Muscle of leg (tissue), 11 donors: Measurements from ENCODE around the gene BTBD2. TPM values are rescaled to one million over a fixed set of nuclear protein-coding genes. Genes with fewer than 3 reads are reported as not detected.
A peak's percentile ranks its signal among the peaks of the same experiment; 100 is the strongest.

Experiments
- DNase-seq: peaks from one replicate; pipeline ENCODE4 v3.0.0; 2013
- H3K27ac ChIP-seq: one replicate; pipeline ENCODE4 v1.5.1; 2013; ENCODE audit warnings: mild to moderate bottlenecking, low read length, control low read depth
- H3K27me3 ChIP-seq: one replicate; pipeline ENCODE4 v1.6.1; 2013; ENCODE audit warnings: low read length; ENCODE audit not compliant: control insufficient read depth, insufficient read depth
- H3K36me3 ChIP-seq: one replicate; pipeline ENCODE4 v1.6.1; 2013; ENCODE audit warnings: low read length; ENCODE audit not compliant: control insufficient read depth, insufficient read depth
- H3K4me1 ChIP-seq: one replicate; pipeline ENCODE4 v1.6.1; 2013; ENCODE audit warnings: low read length; ENCODE audit not compliant: control insufficient read depth, insufficient read depth
- H3K4me3 ChIP-seq: one replicate; pipeline ENCODE4 v1.5.1; 2013; ENCODE audit warnings: low read length, control low read depth
- H3K9me3 ChIP-seq: replicated peaks from 2 replicates; pipeline ENCODE4 v1.6.1; 2013; ENCODE audit warnings: low read depth, low read length; ENCODE audit not compliant: control insufficient read depth
- WGBS: methylation state at CpG from one replicate; pipeline ENCODE4 v1.1.5; 2013; ENCODE audit warnings: missing lambda C conversion rate; ENCODE audit not compliant: insufficient coverage; 5-methylcytosine and 5-hydroxymethylcytosine counted together
- polyA plus RNA-seq, 8 donors: library from polyadenylated mRNA; unstranded; fragments of 120-200 nt; gene quantifications; one replicate each; pipeline versions ENCODE4 v1.2.1 to v1.2.3, GENCODE V29; 2013; ENCODE audit warnings: inconsistent platforms in 1 of 8, low replicate concordance in 1 of 8; ENCODE audit not compliant: insufficient read length in 8 of 8, insufficient read depth in 1 of 8
- total RNA-seq: library from RNA; stranded (reverse); fragments of 120-200 nt; gene quantifications from one replicate; pipeline ENCODE4 v1.2.4, GENCODE V29; 2013

Gene BTBD2
- total and polyA plus RNA-seq, 9 donors, result 28.6 to 87.5 (median 74.0) TPM

- Histone ChIP-seq H3K27ac (peak within 1 kb of the TSS; percentile 100), H3K4me1 (peaks cover 44% of the 10 kb centered on the region), H3K27me3 (no peaks in the 10 kb centered on the region), H3K9me3 (no peaks in the 10 kb centered on the region), H3K36me3 (no peaks in the 10 kb centered on the region), H3K4me3 (peak within 1 kb of the TSS; percentile 80)
- DNase-seq, result no peak
- under 1% methylated on average over 76 of the region's 97 CpGs for whole genome bisulfite sequencing
These were observed 74.1 kb downstream of the BTBD2 start, which contains the start of gene CSNK1G2 for GRCh38 chr19:1941146-1942077. CSNK1G2 (plus strand) TSS chr19:1941172; CDS start chr19:1969773, 28,601 bp downstream.

GRCh38 chr19:1938071-1938470 lies 77.4 kb downstream of the BTBD2 start:
- H3K27me3 ChIP-seq, result no peaks in the 10 kb centered on the region
- peaks cover 35% of the 10 kb centered on the region for H3K4me1 ChIP-seq
- WGBS, result 90% methylated on average over 2 of the region's 7 CpGs
- no peaks in the 10 kb centered on the region for H3K9me3 ChIP-seq
- no peak for DNase-seq
- no peaks in the 10 kb centered on the region for H3K36me3 ChIP-seq
- H3K27ac ChIP-seq, result no peak overlapping the region
- H3K4me3 ChIP-seq, result no peak overlapping the region

- 84% methylated on average over 21 of the region's 24 CpGs for WGBS
- H3K9me3 ChIP-seq, result no peaks in the 10 kb centered on the region
- no peak for DNase-seq
- no peak overlapping the region for H3K4me3 ChIP-seq
- H3K27ac ChIP-seq, result peak overlapping the region; percentile 85
- peaks cover 25% of the 10 kb centered on the region for H3K4me1 ChIP-seq
- no peaks in the 10 kb centered on the region for H3K27me3 ChIP-seq
- H3K36me3 ChIP-seq, result no peaks in the 10 kb centered on the region
These were observed 78.5 kb downstream of the BTBD2 start for GRCh38 chr19:1936916-1937610.

- Histone ChIP-seq H3K36me3 (no peaks in the 10 kb centered on the region), H3K9me3 (no peaks in the 10 kb centered on the region), H3K27me3 (no peaks in the 10 kb centered on the region), H3K4me3 (no peak overlapping the region), H3K27ac (peak overlapping the region; percentile 85), H3K4me1 (peaks cover 24% of the 10 kb centered on the region)
- DNase-seq, result no peak
- WGBS, result 87% methylated on average over 3 of the region's 3 CpGs
These were observed 79.1 kb downstream of the BTBD2 start for GRCh38 chr19:1936430-1936829.

- Histone ChIP-seq H3K9me3 (no peaks in the 10 kb centered on the region), H3K4me3 (no peak overlapping the region), H3K36me3 (no peaks in the 10 kb centered on the region), H3K4me1 (peaks cover 24% of the 10 kb centered on the region), H3K27ac (peak overlapping the region; percentile 85), H3K27me3 (no peaks in the 10 kb centered on the region)
- peak; percentile 73 for DNase-seq
- 50% methylated on average over 8 of the region's 11 CpGs for WGBS
These were observed 79.9 kb downstream of the BTBD2 start for GRCh38 chr19:1935484-1936208.

Other genes with a start within 250 kb of the BTBD2 start
- 0.35 TPM for gene ATP8B3, start 203.4 kb downstream of the BTBD2 start, total RNA-seq
- 1 to 10 TPM in 2 of 8 donors, under 1 TPM in 6; 0.45 to 1.2 (median 0.71) TPM for gene ATP8B3, start 203.4 kb downstream of the BTBD2 start, polyA plus RNA-seq
- gene REXO1, start 167.2 kb downstream of the BTBD2 start, total RNA-seq, result 4.8 TPM
- gene REXO1, start 167.2 kb downstream of the BTBD2 start, polyA plus RNA-seq, result 10 to 100 TPM; 18.8 to 26.9 (median 24.1) TPM
- 4.1 TPM for gene KLF16, start 152.1 kb downstream of the BTBD2 start, total RNA-seq
- 10 to 100 TPM in 7 of 8 donors, 1 to 10 TPM in 1; 9.9 to 15.0 (median 12.7) TPM for gene KLF16, start 152.1 kb downstream of the BTBD2 start, polyA plus RNA-seq
- gene ABHD17A, start 130.2 kb downstream of the BTBD2 start, total RNA-seq, result 63.7 TPM
- 10 to 100 TPM; 55.7 to 73.5 (median 58.3) TPM for gene ABHD17A, start 130.2 kb downstream of the BTBD2 start, polyA plus RNA-seq
- gene ADAT3, start 110.3 kb downstream of the BTBD2 start, total RNA-seq, result 1.0 TPM
- gene ADAT3, start 110.3 kb downstream of the BTBD2 start, polyA plus RNA-seq, result 1 to 10 TPM; 1.5 to 3.3 (median 2.3) TPM
- 14.9 TPM for gene SCAMP4, start 110.3 kb downstream of the BTBD2 start, total RNA-seq
- gene SCAMP4, start 110.3 kb downstream of the BTBD2 start, polyA plus RNA-seq, result 10 to 100 TPM; 26.4 to 45.3 (median 33.7) TPM
- 33.2 TPM for gene CSNK1G2, start 74.5 kb downstream of the BTBD2 start, total RNA-seq
- gene CSNK1G2, start 74.5 kb downstream of the BTBD2 start, polyA plus RNA-seq, result 10 to 100 TPM; 32.2 to 46.2 (median 42.3) TPM
- 64.6 TPM for gene MKNK2, start 35.5 kb upstream of the BTBD2 start, total RNA-seq
- 100 to 1,000 TPM in 1 of 8 donors, 10 to 100 TPM in 7; 56.9 to 115 (median 76.2) TPM for gene MKNK2, start 35.5 kb upstream of the BTBD2 start, polyA plus RNA-seq
- 7.4 TPM for gene MOB3A, start 80.6 kb upstream of the BTBD2 start, total RNA-seq
- gene MOB3A, start 80.6 kb upstream of the BTBD2 start, polyA plus RNA-seq, result 10 to 100 TPM; 14.7 to 22.1 (median 17.3) TPM
- gene IZUMO4, start 81.2 kb upstream of the BTBD2 start, total RNA-seq, result 1.8 TPM
- 1 to 10 TPM; 1.7 to 4.0 (median 2.1) TPM for gene IZUMO4, start 81.2 kb upstream of the BTBD2 start, polyA plus RNA-seq
- 34.5 TPM for gene AP3D1, start 135.9 kb upstream of the BTBD2 start, total RNA-seq
- 10 to 100 TPM; 57.2 to 82.8 (median 71.2) TPM for gene AP3D1, start 135.9 kb upstream of the BTBD2 start, polyA plus RNA-seq
- 5.6 TPM for gene DOT1L, start 148.2 kb upstream of the BTBD2 start, total RNA-seq
- gene DOT1L, start 148.2 kb upstream of the BTBD2 start, polyA plus RNA-seq, result 10 to 100 TPM; 14.4 to 24.8 (median 22.1) TPM
- gene PLEKHJ1, start 220.6 kb upstream of the BTBD2 start, total RNA-seq, result 72.9 TPM
- 10 to 100 TPM; 70.6 to 89.4 (median 76.1) TPM for gene PLEKHJ1, start 220.6 kb upstream of the BTBD2 start, polyA plus RNA-seq
- gene SF3A2, start 221.1 kb upstream of the BTBD2 start, total RNA-seq, result 23.8 TPM
- gene SF3A2, start 221.1 kb upstream of the BTBD2 start, polyA plus RNA-seq, result 10 to 100 TPM; 54.7 to 89.9 (median 74.5) TPM
- 4.0 TPM for gene AMH, start 233.6 kb upstream of the BTBD2 start, total RNA-seq
- gene AMH, start 233.6 kb upstream of the BTBD2 start, polyA plus RNA-seq, result 10 to 100 TPM in 1 of 8 donors, 1 to 10 TPM in 7; 1.5 to 13.3 (median 7.4) TPM
- gene JSRP1, start 240.7 kb upstream of the BTBD2 start, total RNA-seq, result 73.2 TPM
- 100 to 1,000 TPM in 2 of 8 donors, 10 to 100 TPM in 6; 58.3 to 107 (median 86.5) TPM for gene JSRP1, start 240.7 kb upstream of the BTBD2 start, polyA plus RNA-seq